OCI-LY7 (cell line): ENCODE measurements around the gene MFSD2A.

Experiments used
- EZH2phosphoT487 ChIP-seq: fragments of 200-600 bp; sonication (generic); IDR thresholded peaks from 2 replicates; pipeline ENCODE4 v1.6.1; 2018; ENCODE audit warnings: low read depth, borderline replicate concordance, mild to moderate bottlenecking, mixed run types, antibody characterized with exemption, low read length, moderate library complexity, mixed read lengths
- TF ChIP-seq, protein P1 (sequence below): fragments of 200-600 bp; sonication (generic); conservative IDR thresholded peaks from 2 replicates; pipeline ENCODE4 v1.5.1; 2014; ENCODE audit warnings: mild to moderate bottlenecking, antibody characterized with exemption, low read length, moderate library complexity, mixed read lengths

DNA sequence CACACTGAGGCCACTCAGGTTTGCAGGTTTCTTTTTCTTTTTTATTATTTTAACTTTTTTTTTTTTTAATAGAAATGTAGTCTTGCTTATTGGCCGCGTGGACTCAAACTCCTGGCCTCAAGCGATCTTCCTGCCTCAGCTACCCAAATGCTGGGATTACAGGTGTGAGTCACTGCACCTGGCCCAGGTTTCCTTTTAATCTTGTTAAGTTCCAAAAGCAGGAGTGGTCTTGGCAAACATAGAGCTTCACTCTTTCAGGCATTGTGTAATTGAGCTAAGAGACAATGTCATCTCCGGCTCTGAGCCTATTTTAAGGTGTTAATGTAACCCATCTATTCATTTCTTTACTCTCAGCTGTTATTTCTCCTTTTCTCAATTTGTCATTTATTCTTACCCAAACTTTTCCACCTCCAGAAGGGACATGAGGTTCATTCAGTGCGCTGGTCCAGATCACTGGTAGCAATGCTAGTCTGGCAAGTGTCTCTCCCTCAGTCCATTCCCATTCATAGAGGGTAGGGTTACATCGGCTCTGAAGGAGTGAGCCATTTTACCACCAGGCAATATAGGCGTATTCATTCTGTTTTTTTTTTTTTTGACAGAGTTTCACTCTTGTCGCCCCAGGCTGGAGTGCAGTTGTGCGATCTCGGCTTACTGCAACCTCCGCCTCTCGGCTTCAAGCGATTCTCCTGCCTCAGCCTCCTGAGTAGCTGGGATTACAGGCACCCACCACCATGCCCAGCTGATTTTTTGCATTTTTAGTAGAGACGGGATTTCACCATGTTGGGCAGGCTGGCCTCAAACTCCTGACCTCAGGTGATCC, 11.3 kb upstream of the MFSD2A start:
- TF ChIP-seq, protein P1, sequence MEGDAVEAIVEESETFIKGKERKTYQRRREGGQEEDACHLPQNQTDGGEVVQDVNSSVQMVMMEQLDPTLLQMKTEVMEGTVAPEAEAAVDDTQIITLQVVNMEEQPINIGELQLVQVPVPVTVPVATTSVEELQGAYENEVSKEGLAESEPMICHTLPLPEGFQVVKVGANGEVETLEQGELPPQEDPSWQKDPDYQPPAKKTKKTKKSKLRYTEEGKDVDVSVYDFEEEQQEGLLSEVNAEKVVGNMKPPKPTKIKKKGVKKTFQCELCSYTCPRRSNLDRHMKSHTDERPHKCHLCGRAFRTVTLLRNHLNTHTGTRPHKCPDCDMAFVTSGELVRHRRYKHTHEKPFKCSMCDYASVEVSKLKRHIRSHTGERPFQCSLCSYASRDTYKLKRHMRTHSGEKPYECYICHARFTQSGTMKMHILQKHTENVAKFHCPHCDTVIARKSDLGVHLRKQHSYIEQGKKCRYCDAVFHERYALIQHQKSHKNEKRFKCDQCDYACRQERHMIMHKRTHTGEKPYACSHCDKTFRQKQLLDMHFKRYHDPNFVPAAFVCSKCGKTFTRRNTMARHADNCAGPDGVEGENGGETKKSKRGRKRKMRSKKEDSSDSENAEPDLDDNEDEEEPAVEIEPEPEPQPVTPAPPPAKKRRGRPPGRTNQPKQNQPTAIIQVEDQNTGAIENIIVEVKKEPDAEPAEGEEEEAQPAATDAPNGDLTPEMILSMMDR: no peak
- TF ChIP-seq EZH2phosphoT487: no peak
